B cell (primary cell): ENCODE measurements around the gene PGPEP1. TPM values are rescaled to one million over a fixed set of nuclear protein-coding genes. Genes with fewer than 3 reads are reported as not detected.
A peak's percentile ranks its signal among the peaks of the same experiment; 100 is the strongest.

ENCODE experiments used
- ATAC-seq: fragments of 200-7000 bp; cut with Tn5 transposase; one replicate; pipeline ENCODE4 v1.10.0; 2021; ENCODE audit warnings: low read depth, mild to moderate bottlenecking, moderate number of reproducible peaks, moderate library complexity
- CTCF ChIA-PET: fragments of 350-600 bp; sonication (Branson Sonifier 250); formaldehyde crosslinking; loops from one replicate; lab custom pipeline; 2021; ENCODE audit warnings: antibody characterized with exemption, inconsistent platforms; lab: Charles Lee
- POLR2A ChIA-PET: fragments of 350-600 bp; sonication (Branson Sonifier 250); formaldehyde crosslinking; loops from one replicate; lab custom pipeline; 2021; ENCODE audit warnings: antibody characterized with exemption; lab: Charles Lee
- DNase-seq: peaks from one replicate; pipeline ENCODE4 v3.0.0; 2013
- H2AFZ ChIP-seq: 2 replicates; pipeline ENCODE4 v1.6.1; 2012; ENCODE audit warnings: mild to moderate bottlenecking, low read depth, low read length; ENCODE audit not compliant: insufficient read depth, poor library complexity, severe bottlenecking
- H3K27ac ChIP-seq, 2 donors: 1 replicate in 1 of 2; 2 replicates in 1 of 2; pipeline ENCODE4 v1.5.1; 2012 to 2013; ENCODE audit warnings: low read length in 2 of 2, mild to moderate bottlenecking in 2 of 2, moderate library complexity in 1 of 2
- H3K27me3 ChIP-seq, 4 experiments: fragments of 200-600 bp in 1 of 4; sonication (generic) in 1 of 4; replicated peaks in 1 of 4; 1 replicate in 2 of 4; 2 replicates in 2 of 4; pipeline versions ENCODE4 v1.6.1 to v1.7.0; 2013 to 2016; ENCODE audit warnings: low read length in 3 of 4, mild to moderate bottlenecking in 2 of 4, mixed read lengths in 1 of 4, moderate library complexity in 1 of 4; ENCODE audit not compliant: insufficient read depth in 4 of 4, control insufficient read depth in 3 of 4; ENCODE audit errors: control extremely low read depth in 1 of 4
- H3K36me3 ChIP-seq, 2 experiments: replicated peaks in 1 of 2; 1 replicate in 1 of 2; 2 replicates in 1 of 2; pipeline versions ENCODE4 v1.6.1 to v1.7.1; 2013; ENCODE audit warnings: low read length in 1 of 2; ENCODE audit not compliant: insufficient read depth in 2 of 2, control insufficient read depth in 1 of 2; ENCODE audit errors: control extremely low read depth in 1 of 2, extremely low read depth in 1 of 2
- H3K4me1 ChIP-seq, 2 donors: fragments of 200-600 bp in 1 of 2; sonication (generic) in 1 of 2; 1 replicate in 1 of 2; 2 replicates in 1 of 2; pipeline versions ENCODE4 v1.5.1 to v1.6.1; 2013 to 2017; ENCODE audit warnings: low read length in 2 of 2; ENCODE audit not compliant: control insufficient read depth in 2 of 2, insufficient read depth in 2 of 2
- H3K4me2 ChIP-seq: replicated peaks from 2 replicates; pipeline ENCODE3; 2012; ENCODE audit warnings: mild to moderate bottlenecking, low read depth, low read length; ENCODE audit not compliant: poor library complexity, severe bottlenecking
- H3K4me3 ChIP-seq, 5 experiments: fragments of 200-600 bp in 1 of 5; sonication (generic) in 1 of 5; 1 replicate in 3 of 5; 2 replicates in 2 of 5; pipeline versions ENCODE4 v1.5.1 to v1.7.0; 2011 to 2016; ENCODE audit warnings: low read length in 4 of 5, mild to moderate bottlenecking in 4 of 5, low read depth in 2 of 5, control low read depth in 1 of 5, moderate library complexity in 1 of 5; ENCODE audit not compliant: insufficient read depth in 1 of 5; ENCODE audit errors: control extremely low read depth in 1 of 5, extremely low read depth in 1 of 5
- H3K79me2 ChIP-seq: fragments of 200-600 bp; sonication (generic); one replicate; pipeline ENCODE4 v1.6.0; 2016; ENCODE audit warnings: low read length; ENCODE audit not compliant: control insufficient read depth, insufficient read depth
- H3K9ac ChIP-seq: fragments of 200-600 bp; sonication (generic); 2 replicates; pipeline ENCODE4 v1.6.1; 2017; ENCODE audit warnings: mild to moderate bottlenecking, low read length, moderate library complexity
- H3K9me3 ChIP-seq, 3 donors: one replicate each; pipeline versions ENCODE4 v1.6.1 to v1.7.1; 2013; ENCODE audit warnings: low read length in 2 of 3; ENCODE audit not compliant: control insufficient read depth in 2 of 3, insufficient read depth in 1 of 3; ENCODE audit errors: control extremely low read depth in 1 of 3
- H4K20me1 ChIP-seq: 2 replicates; pipeline ENCODE4 v1.6.0; 2012; ENCODE audit warnings: mild to moderate bottlenecking, low read length; ENCODE audit not compliant: insufficient read depth, control insufficient read depth, poor library complexity, severe bottlenecking
- H3K27ac Mint-ChIP-seq: one replicate; pipeline ENCODE4 v1.8.0; 2021; ENCODE audit warnings: mixed read lengths
- H3K27me3 Mint-ChIP-seq: one replicate; pipeline ENCODE4 v1.8.0; 2021; ENCODE audit warnings: mixed read lengths
- H3K4me1 Mint-ChIP-seq: one replicate; pipeline ENCODE4 v1.8.0; 2021; ENCODE audit warnings: mixed read lengths
- H3K4me3 Mint-ChIP-seq: one replicate; pipeline ENCODE4 v1.8.0; 2021; ENCODE audit warnings: mixed read lengths
- H3K9me3 Mint-ChIP-seq: one replicate; pipeline ENCODE4 v1.8.0; 2022; ENCODE audit warnings: mixed read lengths; ENCODE audit not compliant: insufficient read depth
- EZH2 ChIP-seq: IDR thresholded peaks from 2 replicates; pipeline ENCODE4 v1.6.1; 2012; ENCODE audit warnings: borderline replicate concordance, low read depth, mild to moderate bottlenecking, moderate library complexity, low read length; ENCODE audit not compliant: insufficient read depth, poor library complexity, severe bottlenecking
- WGBS: methylation state at CpG from one replicate; pipeline ENCODE4 v1.1.5; 2013; ENCODE audit warnings: missing lambda C conversion rate; ENCODE audit not compliant: insufficient coverage; 5-methylcytosine and 5-hydroxymethylcytosine counted together
- intact Hi-C: fragments of 100-400 bp; cut with micrococcal nuclease; formaldehyde crosslinking; loops from one replicate; pipeline ENCODE4 v1.10.0; 2022
- polyA plus RNA-seq: library from polyadenylated mRNA; depleted of rRNA; stranded (reverse); fragments of >200 nt; gene quantifications from 2 replicates; pipeline ENCODE4 v1.2.3, GENCODE V29; 2012
- total RNA-seq, 2 donors: library from RNA; stranded (reverse); fragments of 120-200 nt in 1 of 2; gene quantifications; 1 replicate in 1 of 2; 2 replicates in 1 of 2; pipeline versions ENCODE4 v1.2.3 to v1.2.4, GENCODE V29; 2013 to 2022
- TF ChIP-seq, protein P1 (sequence below): fragments of 200-600 bp; IDR thresholded peaks from one replicate; pipeline ENCODE4 v1.8.0; 2022; ENCODE audit warnings: antibody characterized with exemption, mild to moderate bottlenecking

PGPEP1 gene
- total and polyA plus RNA-seq, 2 donors (not counting 1 experiment from before 2014, with no cell fraction given): 17.6 to 20.9 TPM

DNA sequence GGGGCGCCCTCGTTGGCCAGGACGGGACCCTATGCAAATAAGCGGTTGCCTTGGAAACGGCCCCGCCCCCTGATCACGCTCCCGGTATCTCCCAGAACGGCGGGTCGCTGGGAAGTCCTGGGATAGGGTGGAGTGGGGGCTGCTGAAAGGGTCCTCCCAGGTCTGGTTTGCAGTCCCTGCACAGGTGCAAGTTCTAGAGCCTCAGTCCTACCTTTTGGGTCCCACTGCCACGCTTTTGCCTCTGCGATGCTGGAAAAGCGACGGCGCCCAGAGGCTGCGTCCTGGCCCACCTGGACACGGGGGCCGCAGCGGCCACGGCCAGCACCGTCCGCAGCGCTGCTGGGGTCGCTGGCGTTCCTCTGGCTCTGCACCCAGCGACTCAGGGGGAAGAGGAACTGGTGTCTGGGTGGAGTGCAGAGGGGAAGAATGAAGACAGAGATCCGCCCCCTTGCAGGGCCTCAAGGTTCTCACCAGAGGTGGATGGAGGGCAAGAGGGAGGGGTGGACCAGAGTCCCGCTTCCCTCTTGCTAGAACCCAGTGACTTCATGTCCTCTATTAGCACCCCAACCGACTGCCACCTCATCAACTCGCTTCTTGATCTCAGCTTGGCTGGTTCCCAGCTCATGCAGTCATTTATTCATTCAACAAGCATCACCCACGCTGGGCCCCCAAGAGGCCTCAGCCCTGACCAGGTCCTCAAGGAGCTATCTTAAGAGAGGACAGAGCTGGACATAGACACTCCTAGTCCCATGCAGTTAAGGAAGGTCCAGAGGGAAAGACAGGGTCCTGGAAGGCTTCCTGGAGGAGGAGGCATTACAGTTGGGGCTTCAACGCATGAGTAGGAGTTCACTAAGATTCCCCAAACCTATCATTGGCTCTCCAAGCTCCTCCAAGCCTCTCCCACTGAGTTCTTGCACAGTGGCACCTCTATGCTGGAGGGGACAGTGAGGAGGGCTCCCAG lies 57.1 kb downstream of the PGPEP1 start, which contains the start of gene LRRC25:
TSS of gene LRRC25 (minus strand) at position 381 of the 961 bp plus-strand sequence. CDS start 659 bp downstream, outside the sequence.
- H3K4me3 Mint-ChIP-seq: peak within 1 kb of the TSS; percentile 80
- 13% methylated on average over 22 of the region's 33 CpGs for WGBS
- no peak for TF ChIP-seq EZH2
- TF ChIP-seq, protein P1, sequence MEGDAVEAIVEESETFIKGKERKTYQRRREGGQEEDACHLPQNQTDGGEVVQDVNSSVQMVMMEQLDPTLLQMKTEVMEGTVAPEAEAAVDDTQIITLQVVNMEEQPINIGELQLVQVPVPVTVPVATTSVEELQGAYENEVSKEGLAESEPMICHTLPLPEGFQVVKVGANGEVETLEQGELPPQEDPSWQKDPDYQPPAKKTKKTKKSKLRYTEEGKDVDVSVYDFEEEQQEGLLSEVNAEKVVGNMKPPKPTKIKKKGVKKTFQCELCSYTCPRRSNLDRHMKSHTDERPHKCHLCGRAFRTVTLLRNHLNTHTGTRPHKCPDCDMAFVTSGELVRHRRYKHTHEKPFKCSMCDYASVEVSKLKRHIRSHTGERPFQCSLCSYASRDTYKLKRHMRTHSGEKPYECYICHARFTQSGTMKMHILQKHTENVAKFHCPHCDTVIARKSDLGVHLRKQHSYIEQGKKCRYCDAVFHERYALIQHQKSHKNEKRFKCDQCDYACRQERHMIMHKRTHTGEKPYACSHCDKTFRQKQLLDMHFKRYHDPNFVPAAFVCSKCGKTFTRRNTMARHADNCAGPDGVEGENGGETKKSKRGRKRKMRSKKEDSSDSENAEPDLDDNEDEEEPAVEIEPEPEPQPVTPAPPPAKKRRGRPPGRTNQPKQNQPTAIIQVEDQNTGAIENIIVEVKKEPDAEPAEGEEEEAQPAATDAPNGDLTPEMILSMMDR: peak; percentile 9
- intact Hi-C loops: loop anchor here (1.0 kb wide), 2 partner anchors 9 to 11 kb away; no protein-coding TSS in a partner anchor
- POLR2A ChIA-PET: interaction anchor here (0.6 to 1.2 kb wide), 4 partner anchors 9 to 127 kb away, joined by 3 to 9 read pairs (median 4); no protein-coding TSS in a partner anchor
- H2AFZ ChIP-seq: peak within 1 kb of the TSS; percentile 66
- H3K4me1 Mint-ChIP-seq: peaks cover 59% of the 10 kb centered on the region
- H3K4me1 ChIP-seq: peaks cover 47 to 48% of the 10 kb centered on the region in 2 donors
- peak within 1 kb of the TSS; percentile 60 to 66 (median 62) for H3K4me3 ChIP-seq
- peak within 1 kb of the TSS; percentile 88 for H3K4me2 ChIP-seq
- peaks cover 0 to 2% (median 0%) of the 10 kb centered on the region in 4 experiments for H3K27me3 ChIP-seq
- no peaks in the 10 kb centered on the region for H3K27me3 Mint-ChIP-seq
- CTCF ChIA-PET: interaction anchor here (1.1 to 12.4 kb wide), 4 partner anchors 8 to 191 kb away, joined by 3 to 112 read pairs (median 3); no protein-coding TSS in a partner anchor
- peaks cover 8% of the 10 kb centered on the region for H3K79me2 ChIP-seq
- H3K36me3 ChIP-seq: no peaks in the 10 kb centered on the region
- ATAC-seq (peak; percentile 84), DNase-seq (peak; percentile 83)
- H3K27ac ChIP-seq: peak within 1 kb of the TSS; percentile 54 to 55
- peak within 1 kb of the TSS; percentile 59 for H3K27ac Mint-ChIP-seq
- H4K20me1 ChIP-seq: no peaks in the 10 kb centered on the region
- peaks cover 0 to 5% (median 0%) of the 10 kb centered on the region in 3 donors for H3K9me3 ChIP-seq
- H3K9ac ChIP-seq: peak within 1 kb of the TSS; percentile 67
- no peaks in the 10 kb centered on the region for H3K9me3 Mint-ChIP-seq
